Heart left ventricle (tissue), 16 donors: Measurements from ENCODE around the gene ARMH2. TPM values are rescaled to one million over a fixed set of nuclear protein-coding genes. Genes with fewer than 3 reads are reported as not detected.
"Not testable (repeated sequence)": the region's sequence is repeated elsewhere in the genome, so short reads cannot be mapped to it uniquely, and the experiment has no call there.

ENCODE experiments used
- ATAC-seq, 4 donors: fragments of 200-7000 bp; cut with Tn5 transposase; one replicate each; pipeline ENCODE4 v1.9.1; 2020 to 2022; ENCODE audit warnings: moderate library complexity in 4 of 4, mild to moderate bottlenecking in 3 of 4, moderate number of reproducible peaks in 1 of 4
- DNase-seq, 5 donors: peaks; one replicate each; pipeline ENCODE4 v3.0.0-alpha.2; 2020
- H3K27ac ChIP-seq, 12 donors: fragments of 200-600 bp; sonication (generic) in 4 of 12; one replicate each; pipeline versions ENCODE4 v1.5.0 to v1.8.0; 2016 to 2022; ENCODE audit warnings: mild to moderate bottlenecking in 2 of 12
- H3K27me3 ChIP-seq, 9 donors: fragments of 200-600 bp; sonication (generic) in 2 of 9; one replicate each; pipeline versions ENCODE4 v1.5.1 to v1.8.0; 2016 to 2022; ENCODE audit warnings: mild to moderate bottlenecking in 3 of 9
- H3K36me3 ChIP-seq, 9 donors: fragments of 200-600 bp; sonication (generic) in 2 of 9; one replicate each; pipeline versions ENCODE4 v1.5.0 to v1.8.0; 2018 to 2022; ENCODE audit warnings: mild to moderate bottlenecking in 2 of 9
- H3K4me1 ChIP-seq, 12 donors: fragments of 200-600 bp; sonication (generic) in 4 of 12; one replicate each; pipeline versions ENCODE4 v1.5.0 to v1.8.0; 2016 to 2022; ENCODE audit warnings: mild to moderate bottlenecking in 3 of 12
- H3K4me3 ChIP-seq, 12 donors: fragments of 200-600 bp; sonication (generic) in 4 of 12; one replicate each; pipeline versions ENCODE4 v1.5.0 to v1.8.0; 2017 to 2022; ENCODE audit warnings: mild to moderate bottlenecking in 9 of 12, moderate library complexity in 4 of 12
- H3K9me3 ChIP-seq, 12 donors: fragments of 200-600 bp; sonication (generic) in 4 of 12; one replicate each; pipeline versions ENCODE4 v1.5.0 to v1.8.0; 2016 to 2022; ENCODE audit warnings: mild to moderate bottlenecking in 1 of 12
- CTCF ChIP-seq, 12 donors: fragments of 200-600 bp; sonication (generic) in 4 of 12; IDR thresholded peaks; one replicate each; pipeline versions ENCODE4 v1.5.0 to v1.8.0; 2018 to 2022; ENCODE audit warnings: antibody characterized with exemption in 12 of 12, mild to moderate bottlenecking in 5 of 12
- POLR2A ChIP-seq, 2 donors: fragments of 450-650 bp; IDR thresholded peaks; one replicate each; pipeline ENCODE4 v1.6.1; 2017; ENCODE audit warnings: antibody characterized with exemption in 2 of 2, mild to moderate bottlenecking in 2 of 2, moderate library complexity in 2 of 2
- WGBS, 4 donors: extraction: QIAGEN DNeasy Blood & Tissue Kit in 2 of 4; methylation state at CpG; one replicate each; pipeline versions ENCODE4 v1.1.5 to v1.1.7; 2013 to 2018; 5-methylcytosine and 5-hydroxymethylcytosine counted together
- intact Hi-C, 10 donors: fragments of 100-400 bp; cut with DNase I; formaldehyde crosslinking; loops; one replicate each; pipeline versions ENCODE4 v1.11.1 to v1.14.2; 2022
- polyA plus RNA-seq, 2 donors: library from polyadenylated mRNA; stranded (reverse); fragments of 200-250 nt; gene quantifications; one replicate each; pipeline ENCODE4 v1.2.3, GENCODE V29; 2013
- total RNA-seq, 9 donors: library from RNA; depleted of rRNA in 2 of 9; stranded (reverse); fragments of >200 nt in 2 of 9; fragmentation: NEBNext Ultra II Directional in 3 of 9; extraction: Animal tissue kit (Norgen Biotek cat#: 25700) in 3 of 9; gene quantifications; one replicate each; pipeline versions ENCODE4 v1.1.0 to v1.2.4, GENCODE V29; 2016 to 2023
- donor health status: ischemic (EF 13 %, LVEDD 7.1; RV severe dilation, severe dysfunction).
- donor health status: healthy with polysubstance abuse.
- donor health status: DM: no; HTN: yes; CAD: no.
- donor health status: DM: no; HTN: no; CAD: no.
- donor health status: ischemic (EF 25% LVEDD 6.9; RV normal size, moderate dysfunction).
- donor health status: ischemic (EF 25% LVEDD 5.7; RV mildly dilated, moderate dysfunction).
- donor health status: healthy.
- donor health status: DM: yes; HTN: yes; CAD: no.
- donor health status: ischemic (EF 35%, LVEDD 5.7; RV mildly dilated, moderate dysfunction).
- donor health status: nonischemic (EF 11% LVEDD 7.7; RV severe dilation, severe dysfunction).
- donor health status: DM: yes; HTN: yes; CAD: no.
- donor health status: PGD.
- donor health status: ischemic (EF 29% LVEDD 5.4; RV normal size, mild dysfunction).
- donor health status: nonischemic (EF 23%, LVEDD 6.1; RV moderate dilation, normal function).

ARMH2 gene
- total and polyA plus RNA-seq, 11 donors = not detected

DNA sequence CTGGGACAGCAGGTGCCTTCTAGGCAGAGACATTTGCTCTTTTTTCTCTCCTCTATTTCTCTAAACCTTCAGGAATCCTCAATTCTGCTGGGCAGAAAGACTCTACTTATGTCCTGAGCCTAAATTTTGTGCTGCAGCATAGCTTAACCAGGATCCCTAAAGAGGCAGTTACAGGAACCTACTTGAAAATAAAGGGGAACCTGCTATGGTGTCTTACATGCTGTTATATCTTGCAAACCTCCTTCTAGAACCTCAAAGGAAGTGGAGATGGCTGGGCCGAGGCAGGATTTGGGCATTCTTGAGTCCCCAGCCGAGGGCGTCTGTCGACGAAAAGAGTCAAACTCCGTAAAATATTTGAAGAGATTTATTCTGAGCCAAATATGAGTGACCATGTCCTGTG, 41.1 kb downstream of the ARMH2 start:
- Histone ChIP-seq H3K4me3 (no peak overlapping the region), H3K4me1 (peaks cover 0 to 9% (median 0%) of the 10 kb centered on the region in 12 donors), H3K27ac (peak overlapping the region in 1 of 12 donors; percentile 56), H3K36me3 (no peaks in the 10 kb centered on the region), H3K27me3 (no peaks in the 10 kb centered on the region), H3K9me3 (no peaks in the 10 kb centered on the region)
- no peak for ATAC-seq
- WGBS, 4 donors = 89 to 98% (median 91%) methylated on average over 6 of the region's 6 CpGs
- TF ChIP-seq CTCF (IDR thresholded peaks at IDR 0.05) (no peak), POLR2A (IDR thresholded peaks at IDR 0.05) (no peak)
- no peak for DNase-seq
- intact Hi-C loops = no loop called here

- no peak overlapping the region for H3K4me3 ChIP-seq
- ATAC-seq (no peak), DNase-seq (no peak)
- TF ChIP-seq CTCF (IDR thresholded peaks at IDR 0.05) (no peak), POLR2A (IDR thresholded peaks at IDR 0.05) (no peak)
- no peaks in the 10 kb centered on the region for H3K36me3 ChIP-seq
- no peaks in the 10 kb centered on the region for H3K9me3 ChIP-seq
- intact Hi-C loops = no loop called here
- peaks cover 0 to 9% (median 0%) of the 10 kb centered on the region in 12 donors for H3K4me1 ChIP-seq
- H3K27me3 ChIP-seq = no peaks in the 10 kb centered on the region
- no peak overlapping the region for H3K27ac ChIP-seq
Observed at GRCh38 chr6:24755279-24755678, 43.4 kb downstream of the ARMH2 start.

GRCh38 chr6:24754378-24754777, 44.3 kb downstream of the ARMH2 start:
- DNase-seq, H3K4me3 ChIP-seq, intact Hi-C loops, H3K36me3 ChIP-seq, H3K27ac ChIP-seq, H3K9me3 ChIP-seq, ATAC-seq, H3K27me3 ChIP-seq: not testable (repeated sequence)
- WGBS, 4 donors = 81 to 84% (median 82%) methylated on average over 4 of the region's 4 CpGs
- peaks cover 0 to 16% (median 0%) of the 10 kb centered on the region in 12 donors for H3K4me1 ChIP-seq

GRCh38 chr6:24753545-24753944, 45.2 kb downstream of the ARMH2 start:
- 85 to 96% (median 86%) methylated on average over 2 of the region's 2 CpGs for WGBS, 4 donors
- peaks cover 0 to 22% (median 0%) of the 10 kb centered on the region in 12 donors for H3K4me1 ChIP-seq
- no peak for TF ChIP-seq CTCF (IDR thresholded peaks at IDR 0.05)
- no peak for TF ChIP-seq POLR2A (IDR thresholded peaks at IDR 0.05)
- H3K4me3 ChIP-seq = no peak overlapping the region
- no peaks in the 10 kb centered on the region for H3K27me3 ChIP-seq
- DNase-seq = no peak
- intact Hi-C loops = no loop called here
- no peaks in the 10 kb centered on the region for H3K9me3 ChIP-seq
- no peaks in the 10 kb centered on the region for H3K36me3 ChIP-seq
- ATAC-seq = no peak
- no peak overlapping the region for H3K27ac ChIP-seq

GRCh38 chr6:24752917-24753492, 45.7 kb downstream of the ARMH2 start:
- ATAC-seq (no peak), DNase-seq (no peak)
- Histone ChIP-seq H3K36me3 (no peaks in the 10 kb centered on the region), H3K4me1 (peaks cover 0 to 28% (median 0%) of the 10 kb centered on the region in 12 donors), H3K4me3 (no peak overlapping the region), H3K9me3 (no peaks in the 10 kb centered on the region), H3K27ac (no peak overlapping the region), H3K27me3 (no peaks in the 10 kb centered on the region)
- WGBS, 4 donors = 88 to 95% (median 91%) methylated on average over 1 of the region's 1 CpG
- intact Hi-C loops = no loop called here
- no peak for TF ChIP-seq CTCF (IDR thresholded peaks at IDR 0.05)
- TF ChIP-seq POLR2A (IDR thresholded peaks at IDR 0.05) = no peak
